Measurements from ENCODE around the gene KCNK1. TPM values are rescaled to one million over a fixed set of nuclear protein-coding genes. Genes with fewer than 3 reads are reported as not detected.

KCNK1 gene
- total RNA-seq (2022) = 38.0 and 39.2 TPM in 2 replicates
- Bru-seq, nascent RNA = percentile 90 among the genes with signal in this experiment
- BruChase-seq, experiment 1, labeled RNA remaining after a 6-hour chase = percentile 75 among the genes with signal in this experiment
- percentile 70 among the genes with signal in this experiment for BruChase-seq, experiment 2, labeled RNA remaining after a 2-hour chase
- long read RNA-seq, transcript KCNK1-202 (3 exons, 2,161 nt) = major isoform, 55 of 63 reads
- long read RNA-seq, partial matches to known transcripts = 0 of 63 reads
- long read RNA-seq, other reads (novel, unspliced or antisense) = 8 of 63 reads

- CTCF ChIA-PET = interaction anchor here (0.5 to 1.5 kb wide), 5 partner anchors 43 to 1857 kb away, joined by 3 to 5 read pairs (median 4); no protein-coding TSS in a partner anchor
- H3K9me3 Mint-ChIP-seq (ENCODE audit: low read depth, unreplicated experiment) = peaks cover 3% of the 10 kb centered on the region
- no peaks in the 10 kb centered on the region for H3K27me3 Mint-ChIP-seq (ENCODE audit: unreplicated experiment)
- intact Hi-C loops (cut with micrococcal nuclease; ENCODE audit: unreplicated experiment) = loop anchor here (2.0 to 10.0 kb wide), 5 partner anchors 59 to 249 kb away; no protein-coding TSS in a partner anchor
- no peak for TF ChIP-seq CTCF (IDR thresholded peaks at IDR 0.05; ENCODE audit: unreplicated experiment)
- H3K4me3 Mint-ChIP-seq (ENCODE audit: low read depth, unreplicated experiment) = peak within 1 kb of the TSS; percentile 89
- peaks cover 22% of the 10 kb centered on the region for H3K4me1 Mint-ChIP-seq (ENCODE audit: low read depth, unreplicated experiment)
- BruUV-seq (replicated peaks) = no TSS peak
- peak within 1 kb of the TSS; percentile 77 for H3K27ac Mint-ChIP-seq (ENCODE audit: unreplicated experiment)
- H3K36me3 Mint-ChIP-seq (ENCODE audit: insufficient read depth, unreplicated experiment) = peaks cover 45% of the 10 kb centered on the region
- peak; percentile 90 for DNase-seq
These were observed at the start of gene KCNK1 for GRCh38 chr1:233613252-233614172. Gene KCNK1, plus strand, starts transcription at chr1:233614106. Its CDS starts 66 bp downstream, at chr1:233614172.

GRCh38 chr1:233565313-233565712 lies 48.6 kb upstream of the KCNK1 start:
- no peak for DNase-seq
- intact Hi-C loops (cut with micrococcal nuclease; ENCODE audit: unreplicated experiment) = no loop called here
- no peaks in the 10 kb centered on the region for H3K9me3 Mint-ChIP-seq (ENCODE audit: low read depth, unreplicated experiment)
- H3K36me3 Mint-ChIP-seq (ENCODE audit: insufficient read depth, unreplicated experiment) = no peaks in the 10 kb centered on the region
- BruUV-seq (replicated peaks) = no TSS peak
- no peak overlapping the region for H3K27ac Mint-ChIP-seq (ENCODE audit: unreplicated experiment)
- no peaks in the 10 kb centered on the region for H3K27me3 Mint-ChIP-seq (ENCODE audit: unreplicated experiment)
- CTCF ChIA-PET = no interaction called here
- H3K4me1 Mint-ChIP-seq (ENCODE audit: low read depth, unreplicated experiment) = no peaks in the 10 kb centered on the region
- TF ChIP-seq CTCF (IDR thresholded peaks at IDR 0.05; ENCODE audit: unreplicated experiment) = no peak
- H3K4me3 Mint-ChIP-seq (ENCODE audit: low read depth, unreplicated experiment) = no peak overlapping the region

GRCh38 chr1:233566886-233567285 lies 47.0 kb upstream of the KCNK1 start:
- no peaks in the 10 kb centered on the region for H3K4me1 Mint-ChIP-seq (ENCODE audit: low read depth, unreplicated experiment)
- BruUV-seq (replicated peaks) = no TSS peak
- CTCF ChIA-PET = no interaction called here

More at GRCh38 chr1:233566886-233567285, 47.0 kb upstream of the KCNK1 start:
- no peak overlapping the region for H3K4me3 Mint-ChIP-seq (ENCODE audit: low read depth, unreplicated experiment)
- intact Hi-C loops (cut with micrococcal nuclease; ENCODE audit: unreplicated experiment) = no loop called here
- no peaks in the 10 kb centered on the region for H3K36me3 Mint-ChIP-seq (ENCODE audit: insufficient read depth, unreplicated experiment)
- no peak for DNase-seq
- H3K9me3 Mint-ChIP-seq (ENCODE audit: low read depth, unreplicated experiment) = no peaks in the 10 kb centered on the region
- no peaks in the 10 kb centered on the region for H3K27me3 Mint-ChIP-seq (ENCODE audit: unreplicated experiment)
- TF ChIP-seq CTCF (IDR thresholded peaks at IDR 0.05; ENCODE audit: unreplicated experiment) = no peak
- no peak overlapping the region for H3K27ac Mint-ChIP-seq (ENCODE audit: unreplicated experiment)
